NB4 (cell line): Measurements from ENCODE around the gene WDR48.

Experiments
- CTCF ChIP-seq: IDR thresholded peaks from one replicate; pipeline ENCODE4 v1.5.1; 2012; ENCODE audit warnings: low read depth, low read length
- MAX ChIP-seq: IDR thresholded peaks from 2 replicates; pipeline ENCODE4 v1.6.1; 2011; ENCODE audit warnings: low read depth, low read length
- MYC ChIP-seq: IDR thresholded peaks from 2 replicates; pipeline ENCODE4 v1.6.1; 2011; ENCODE audit warnings: low read depth, low read length
- POLR2A ChIP-seq: IDR thresholded peaks from 2 replicates; pipeline ENCODE4 v1.6.1; 2011; ENCODE audit warnings: mild to moderate bottlenecking; ENCODE audit not compliant: insufficient read length; ENCODE audit errors: extremely low read depth

GRCh38 chr3:39038165-39038564, 13.7 kb upstream of the WDR48 start:
- TF ChIP-seq CTCF (no peak), POLR2A (no peak), MYC (no peak), MAX (no peak)
